OCI-LY7 (cell line): ENCODE results near the gene FANCC.

ENCODE experiments used
- EZH2phosphoT487 ChIP-seq: fragments of 200-600 bp; sonication (generic); IDR thresholded peaks from 2 replicates; pipeline ENCODE4 v1.6.1; 2018; ENCODE audit warnings: low read depth, borderline replicate concordance, mild to moderate bottlenecking, mixed run types, antibody characterized with exemption, low read length, moderate library complexity, mixed read lengths
- TF ChIP-seq, protein P1 (sequence below): fragments of 200-600 bp; sonication (generic); conservative IDR thresholded peaks from 2 replicates; pipeline ENCODE4 v1.5.1; 2014; ENCODE audit warnings: mild to moderate bottlenecking, antibody characterized with exemption, low read length, moderate library complexity, mixed read lengths

DNA sequence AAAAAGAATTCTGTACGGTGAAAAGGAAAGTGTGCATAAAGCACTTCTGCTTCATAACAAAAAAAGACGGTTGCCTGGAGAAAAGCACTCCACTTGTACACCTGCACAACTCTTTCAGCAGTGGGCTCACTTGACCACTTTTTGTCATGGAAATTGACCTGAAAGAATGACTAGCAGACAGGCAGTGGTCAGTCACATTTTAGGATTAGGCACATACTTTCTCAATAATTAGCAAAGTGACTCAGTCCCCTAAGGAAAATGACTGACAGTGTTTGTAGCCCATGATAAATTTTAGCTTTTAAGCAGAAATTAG, 169.3 kb downstream of the FANCC start:
- TF ChIP-seq, protein P1, sequence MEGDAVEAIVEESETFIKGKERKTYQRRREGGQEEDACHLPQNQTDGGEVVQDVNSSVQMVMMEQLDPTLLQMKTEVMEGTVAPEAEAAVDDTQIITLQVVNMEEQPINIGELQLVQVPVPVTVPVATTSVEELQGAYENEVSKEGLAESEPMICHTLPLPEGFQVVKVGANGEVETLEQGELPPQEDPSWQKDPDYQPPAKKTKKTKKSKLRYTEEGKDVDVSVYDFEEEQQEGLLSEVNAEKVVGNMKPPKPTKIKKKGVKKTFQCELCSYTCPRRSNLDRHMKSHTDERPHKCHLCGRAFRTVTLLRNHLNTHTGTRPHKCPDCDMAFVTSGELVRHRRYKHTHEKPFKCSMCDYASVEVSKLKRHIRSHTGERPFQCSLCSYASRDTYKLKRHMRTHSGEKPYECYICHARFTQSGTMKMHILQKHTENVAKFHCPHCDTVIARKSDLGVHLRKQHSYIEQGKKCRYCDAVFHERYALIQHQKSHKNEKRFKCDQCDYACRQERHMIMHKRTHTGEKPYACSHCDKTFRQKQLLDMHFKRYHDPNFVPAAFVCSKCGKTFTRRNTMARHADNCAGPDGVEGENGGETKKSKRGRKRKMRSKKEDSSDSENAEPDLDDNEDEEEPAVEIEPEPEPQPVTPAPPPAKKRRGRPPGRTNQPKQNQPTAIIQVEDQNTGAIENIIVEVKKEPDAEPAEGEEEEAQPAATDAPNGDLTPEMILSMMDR = no peak
- no peak for TF ChIP-seq EZH2phosphoT487
